Lower leg skin (tissue), 4 donors: ENCODE data around the gene TBPL1. TPM values are rescaled to one million over a fixed set of nuclear protein-coding genes. Genes with fewer than 3 reads are reported as not detected.

Source experiments
- DNase-seq, 2 donors: peaks; one replicate each; pipeline ENCODE4 v3.0.0-alpha.2; 2019; ENCODE audit warnings: low spot score in 2 of 2
- H3K4me3 ChIP-seq: fragments of 200-600 bp; sonication (generic); 2 replicates; pipeline ENCODE4 v1.5.1; 2017; ENCODE audit warnings: mild to moderate bottlenecking, low read depth; ENCODE audit not compliant: poor library complexity, severe bottlenecking
- CTCF ChIP-seq, 3 donors: fragments of 450-650 bp; IDR thresholded peaks; one replicate each; pipeline ENCODE4 v1.5.1; 2016; ENCODE audit warnings: antibody characterized with exemption in 3 of 3, mild to moderate bottlenecking in 3 of 3, moderate library complexity in 2 of 3
- POLR2A ChIP-seq, 2 donors: fragments of 450-650 bp; IDR thresholded peaks; one replicate each; pipeline ENCODE4 v1.6.1; 2016 to 2017; ENCODE audit warnings: antibody characterized with exemption in 2 of 2, mild to moderate bottlenecking in 1 of 2, moderate library complexity in 1 of 2
- WGBS, 2 donors: methylation state at CpG; one replicate each; pipeline ENCODE4 v1.1.5; 2018; 5-methylcytosine and 5-hydroxymethylcytosine counted together
- intact Hi-C: fragments of 100-400 bp; cut with DNase I; formaldehyde crosslinking; loops from one replicate; pipeline ENCODE4 v1.15.0; 2023; ENCODE audit warnings: low total_unique reads
- total RNA-seq, 4 donors: library from RNA; depleted of rRNA; stranded (reverse); fragments of >200 nt; gene quantifications; one replicate each; pipeline ENCODE4 v1.1.0, GENCODE V29; 2016

TBPL1 gene
- total RNA-seq, 4 donors from 2014 or later = 12.6 to 27.7 (median 23.4) TPM

GRCh38 chr6:133980168-133980567, 27.1 kb downstream of the TBPL1 start:
- no peak for DNase-seq
- WGBS, 2 donors = 83% methylated on average over 3 of the region's 3 CpGs
- TF ChIP-seq CTCF (IDR thresholded peaks at IDR 0.05) = no peak
- no peak for TF ChIP-seq POLR2A (IDR thresholded peaks at IDR 0.05)
- intact Hi-C loops = no loop called here
- H3K4me3 ChIP-seq = no peak overlapping the region

- WGBS, 2 donors = 81 to 82% methylated on average over 9 of the region's 9 CpGs
- TF ChIP-seq CTCF (IDR thresholded peaks at IDR 0.05) (no peak), POLR2A (IDR thresholded peaks at IDR 0.05) (no peak)
- no peak overlapping the region for H3K4me3 ChIP-seq
- DNase-seq = no peak
- intact Hi-C loops = no loop called here
Measured at GRCh38 chr6:133983099-133983939, 30.3 kb downstream of the TBPL1 start.

- TF ChIP-seq CTCF (IDR thresholded peaks at IDR 0.05) (no peak), POLR2A (IDR thresholded peaks at IDR 0.05) (no peak)
- WGBS, 2 donors = 87 to 100% methylated on average over 1 of the region's 1 CpG
- no peak for DNase-seq
- intact Hi-C loops = no loop called here
- H3K4me3 ChIP-seq = no peak overlapping the region
Measured at GRCh38 chr6:133985970-133986369, 32.9 kb downstream of the TBPL1 start.

- 88 to 90% methylated on average over 2 of the region's 2 CpGs for WGBS, 2 donors
- no peak overlapping the region for H3K4me3 ChIP-seq
- intact Hi-C loops = no loop called here
- DNase-seq = no peak
- TF ChIP-seq POLR2A (IDR thresholded peaks at IDR 0.05) (no peak), CTCF (IDR thresholded peaks at IDR 0.05) (no peak)
Measured at GRCh38 chr6:133986942-133987341, 33.9 kb downstream of the TBPL1 start.

GRCh38 chr6:133989525-133989924, 36.5 kb downstream of the TBPL1 start:
- 94 to 96% methylated on average over 2 of the region's 2 CpGs for WGBS, 2 donors
- TF ChIP-seq CTCF (IDR thresholded peaks at IDR 0.05) (no peak), POLR2A (IDR thresholded peaks at IDR 0.05) (no peak)
- no peak overlapping the region for H3K4me3 ChIP-seq
- DNase-seq = no peak
- intact Hi-C loops = no loop called here

- DNase-seq = no peak
- intact Hi-C loops = no loop called here
- no peak for TF ChIP-seq POLR2A (IDR thresholded peaks at IDR 0.05)
- TF ChIP-seq CTCF (IDR thresholded peaks at IDR 0.05) = no peak
- H3K4me3 ChIP-seq = no peak overlapping the region
- WGBS, 2 donors = 100% methylated on average over 1 of the region's 1 CpG
Measured at GRCh38 chr6:133990321-133990720, 37.3 kb downstream of the TBPL1 start.
